K562 (cell line): ENCODE results near the gene SMCO4. TPM values are rescaled to one million over a fixed set of nuclear protein-coding genes. Genes with fewer than 3 reads are reported as not detected.
A peak's percentile ranks its signal among the peaks of the same experiment; 100 is the strongest.

Experiments
- ARNT ChIP-seq, 2 experiments: fragments of 450-650 bp; IDR thresholded peaks; 2 replicates each; pipeline ENCODE4 v1.6.1; 2016; ENCODE audit warnings: mild to moderate bottlenecking in 1 of 2
- ASH1L ChIP-seq: fragments of 450-650 bp; IDR thresholded peaks from 2 replicates; pipeline ENCODE4 v1.6.1; 2018; ENCODE audit warnings: borderline replicate concordance, mild to moderate bottlenecking, low read depth; ENCODE audit not compliant: partially characterized antibody
- EP300 ChIP-seq: IDR thresholded peaks from 2 replicates; pipeline ENCODE4 v1.6.1; 2012; ENCODE audit warnings: low read length, improper control_type of control experiment
- HCFC1 ChIP-seq: IDR thresholded peaks from 2 replicates; pipeline ENCODE4 v1.6.1; 2012; ENCODE audit warnings: low read depth, low read length, improper control_type of control experiment
- KHSRP ChIP-seq: fragments of 450-650 bp; IDR thresholded peaks from 2 replicates; pipeline ENCODE4 v1.6.1; 2017
- LEF1 ChIP-seq: fragments of 450-650 bp; IDR thresholded peaks from 2 replicates; pipeline ENCODE4 v1.6.1; 2016; ENCODE audit warnings: mild to moderate bottlenecking
- NFYB ChIP-seq: IDR thresholded peaks from 2 replicates; pipeline ENCODE4 v1.6.1; 2011; ENCODE audit warnings: mild to moderate bottlenecking, moderate library complexity; ENCODE audit not compliant: insufficient read length; ENCODE audit errors: extremely low read depth
- SREBF2 ChIP-seq: sonication (generic); formaldehyde crosslinking; IDR thresholded peaks from 2 replicates; pipeline ENCODE4 v1.4.0; 2020; ENCODE audit warnings: mild to moderate bottlenecking, missing genetic modification reagents
- SRSF1 ChIP-seq: fragments of 200-400 bp; formaldehyde crosslinking; IDR thresholded peaks from 2 replicates; pipeline ENCODE4 v1.6.1; 2017; ENCODE audit warnings: mild to moderate bottlenecking, low read depth, low read length, moderate library complexity
- TAF15 ChIP-seq: fragments of 200-400 bp; formaldehyde crosslinking; IDR thresholded peaks from 2 replicates; pipeline ENCODE4 v1.6.1; 2017; ENCODE audit warnings: mild to moderate bottlenecking, low read depth, low read length, moderate library complexity
- ZKSCAN1 ChIP-seq: fragments of 150-350 bp; IDR thresholded peaks from 2 replicates; pipeline ENCODE4 v1.6.1; 2016; ENCODE audit warnings: low read depth, low read length
- ZNF253 ChIP-seq: fragments of 250-450 bp; sonication (Bioruptor Pico); conservative IDR thresholded peaks from 2 replicates; pipeline ENCODE4 v1.6.1; 2021; ENCODE audit warnings: mild to moderate bottlenecking
- ZNF717 ChIP-seq: fragments of 250-450 bp; sonication (Bioruptor Pico); IDR thresholded peaks from 2 replicates; pipeline ENCODE4 v1.5.0; 2021
- polyA plus RNA-seq, 8 experiments: library from polyadenylated mRNA; depleted of rRNA in 4 of 8; stranded (reverse) in 5 of 8; unstranded in 3 of 8; fragments of >200 nt; fragmentation: Nextera tagmentation in 2 of 8; fragmentation: Illumina TruSeq in 1 of 8; extraction: Ambion mirVana in 2 of 8; extraction: Trizol in 1 of 8; gene quantifications; 2 replicates each; pipeline versions ENCODE4 v1.2.1 to v1.2.3, GENCODE V29; 2011 to 2014; ENCODE audit warnings: inconsistent platforms in 1 of 8, missing spikeins in 1 of 8
- total RNA-seq, 7 experiments: library from RNA; depleted of rRNA in 6 of 7; stranded (reverse); fragments of >200 nt in 6 of 7; fragmentation: Illumina TruSeq in 2 of 7; extraction: Trizol in 2 of 7; gene quantifications; 2 replicates each; pipeline versions ENCODE4 v1.2.1 to v1.2.3, GENCODE V29; 2011 to 2021; ENCODE audit warnings: low replicate concordance in 1 of 7
- TF ChIP-seq, protein P1 (sequence below), 2 experiments: IDR thresholded peaks; 2 replicates each; pipeline ENCODE4 v1.6.1; 2012; ENCODE audit warnings: improper control_type of control experiment in 2 of 2, low read depth in 2 of 2, low read length in 2 of 2, borderline replicate concordance in 1 of 2
- TF ChIP-seq, protein P2 (sequence below): fragments of 200-600 bp; sonication (generic); IDR thresholded peaks from one replicate; pipeline ENCODE4 v1.6.1; 2012; ENCODE audit warnings: mild to moderate bottlenecking, low read depth, low read length, inconsistent platforms

Gene SMCO4
- total and polyA plus RNA-seq, 9 of the 15 experiments (the other 6 are each of a cell fraction or from before 2014, with no cell fraction given): 1.8 to 27.8 (median 15.3) TPM

GRCh38 chr11:93543292-93543977 lies at the start of gene SMCO4 (continued):
- TF ChIP-seq ZNF253 (CRISPR knock-in tag) (no peak), LEF1 (no peak), ARNT (IDR thresholded peaks at IDR 0.05) (0 out of 4 replicates have a peak, but pooled peaks of 1 of the 2 experiments have one; percentile 47), ASH1L (no peak), NFYB (no peak), ZKSCAN1 (no peak), KHSRP (no peak), HCFC1 (peak; percentile 48), ZNF717 (CRISPR knock-in tag) (no peak), SREBF2 (CRISPR knock-in tag) (no peak), EP300 (0 out of 2 replicates have a peak, but pooled peaks have one; percentile 20), TAF15 (no peak), SRSF1 (no peak)
- TF ChIP-seq, protein P1, sequence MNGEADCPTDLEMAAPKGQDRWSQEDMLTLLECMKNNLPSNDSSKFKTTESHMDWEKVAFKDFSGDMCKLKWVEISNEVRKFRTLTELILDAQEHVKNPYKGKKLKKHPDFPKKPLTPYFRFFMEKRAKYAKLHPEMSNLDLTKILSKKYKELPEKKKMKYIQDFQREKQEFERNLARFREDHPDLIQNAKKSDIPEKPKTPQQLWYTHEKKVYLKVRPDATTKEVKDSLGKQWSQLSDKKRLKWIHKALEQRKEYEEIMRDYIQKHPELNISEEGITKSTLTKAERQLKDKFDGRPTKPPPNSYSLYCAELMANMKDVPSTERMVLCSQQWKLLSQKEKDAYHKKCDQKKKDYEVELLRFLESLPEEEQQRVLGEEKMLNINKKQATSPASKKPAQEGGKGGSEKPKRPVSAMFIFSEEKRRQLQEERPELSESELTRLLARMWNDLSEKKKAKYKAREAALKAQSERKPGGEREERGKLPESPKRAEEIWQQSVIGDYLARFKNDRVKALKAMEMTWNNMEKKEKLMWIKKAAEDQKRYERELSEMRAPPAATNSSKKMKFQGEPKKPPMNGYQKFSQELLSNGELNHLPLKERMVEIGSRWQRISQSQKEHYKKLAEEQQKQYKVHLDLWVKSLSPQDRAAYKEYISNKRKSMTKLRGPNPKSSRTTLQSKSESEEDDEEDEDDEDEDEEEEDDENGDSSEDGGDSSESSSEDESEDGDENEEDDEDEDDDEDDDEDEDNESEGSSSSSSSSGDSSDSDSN (IDR thresholded peaks at IDR 0.05; ENCODE audit: borderline replicate concordance in 1 of 2, low read depth in 2 of 2, low read length in 2 of 2): peak; percentile 60 to 70; a peak in 2 of 4 replicates
- TF ChIP-seq, protein P2, sequence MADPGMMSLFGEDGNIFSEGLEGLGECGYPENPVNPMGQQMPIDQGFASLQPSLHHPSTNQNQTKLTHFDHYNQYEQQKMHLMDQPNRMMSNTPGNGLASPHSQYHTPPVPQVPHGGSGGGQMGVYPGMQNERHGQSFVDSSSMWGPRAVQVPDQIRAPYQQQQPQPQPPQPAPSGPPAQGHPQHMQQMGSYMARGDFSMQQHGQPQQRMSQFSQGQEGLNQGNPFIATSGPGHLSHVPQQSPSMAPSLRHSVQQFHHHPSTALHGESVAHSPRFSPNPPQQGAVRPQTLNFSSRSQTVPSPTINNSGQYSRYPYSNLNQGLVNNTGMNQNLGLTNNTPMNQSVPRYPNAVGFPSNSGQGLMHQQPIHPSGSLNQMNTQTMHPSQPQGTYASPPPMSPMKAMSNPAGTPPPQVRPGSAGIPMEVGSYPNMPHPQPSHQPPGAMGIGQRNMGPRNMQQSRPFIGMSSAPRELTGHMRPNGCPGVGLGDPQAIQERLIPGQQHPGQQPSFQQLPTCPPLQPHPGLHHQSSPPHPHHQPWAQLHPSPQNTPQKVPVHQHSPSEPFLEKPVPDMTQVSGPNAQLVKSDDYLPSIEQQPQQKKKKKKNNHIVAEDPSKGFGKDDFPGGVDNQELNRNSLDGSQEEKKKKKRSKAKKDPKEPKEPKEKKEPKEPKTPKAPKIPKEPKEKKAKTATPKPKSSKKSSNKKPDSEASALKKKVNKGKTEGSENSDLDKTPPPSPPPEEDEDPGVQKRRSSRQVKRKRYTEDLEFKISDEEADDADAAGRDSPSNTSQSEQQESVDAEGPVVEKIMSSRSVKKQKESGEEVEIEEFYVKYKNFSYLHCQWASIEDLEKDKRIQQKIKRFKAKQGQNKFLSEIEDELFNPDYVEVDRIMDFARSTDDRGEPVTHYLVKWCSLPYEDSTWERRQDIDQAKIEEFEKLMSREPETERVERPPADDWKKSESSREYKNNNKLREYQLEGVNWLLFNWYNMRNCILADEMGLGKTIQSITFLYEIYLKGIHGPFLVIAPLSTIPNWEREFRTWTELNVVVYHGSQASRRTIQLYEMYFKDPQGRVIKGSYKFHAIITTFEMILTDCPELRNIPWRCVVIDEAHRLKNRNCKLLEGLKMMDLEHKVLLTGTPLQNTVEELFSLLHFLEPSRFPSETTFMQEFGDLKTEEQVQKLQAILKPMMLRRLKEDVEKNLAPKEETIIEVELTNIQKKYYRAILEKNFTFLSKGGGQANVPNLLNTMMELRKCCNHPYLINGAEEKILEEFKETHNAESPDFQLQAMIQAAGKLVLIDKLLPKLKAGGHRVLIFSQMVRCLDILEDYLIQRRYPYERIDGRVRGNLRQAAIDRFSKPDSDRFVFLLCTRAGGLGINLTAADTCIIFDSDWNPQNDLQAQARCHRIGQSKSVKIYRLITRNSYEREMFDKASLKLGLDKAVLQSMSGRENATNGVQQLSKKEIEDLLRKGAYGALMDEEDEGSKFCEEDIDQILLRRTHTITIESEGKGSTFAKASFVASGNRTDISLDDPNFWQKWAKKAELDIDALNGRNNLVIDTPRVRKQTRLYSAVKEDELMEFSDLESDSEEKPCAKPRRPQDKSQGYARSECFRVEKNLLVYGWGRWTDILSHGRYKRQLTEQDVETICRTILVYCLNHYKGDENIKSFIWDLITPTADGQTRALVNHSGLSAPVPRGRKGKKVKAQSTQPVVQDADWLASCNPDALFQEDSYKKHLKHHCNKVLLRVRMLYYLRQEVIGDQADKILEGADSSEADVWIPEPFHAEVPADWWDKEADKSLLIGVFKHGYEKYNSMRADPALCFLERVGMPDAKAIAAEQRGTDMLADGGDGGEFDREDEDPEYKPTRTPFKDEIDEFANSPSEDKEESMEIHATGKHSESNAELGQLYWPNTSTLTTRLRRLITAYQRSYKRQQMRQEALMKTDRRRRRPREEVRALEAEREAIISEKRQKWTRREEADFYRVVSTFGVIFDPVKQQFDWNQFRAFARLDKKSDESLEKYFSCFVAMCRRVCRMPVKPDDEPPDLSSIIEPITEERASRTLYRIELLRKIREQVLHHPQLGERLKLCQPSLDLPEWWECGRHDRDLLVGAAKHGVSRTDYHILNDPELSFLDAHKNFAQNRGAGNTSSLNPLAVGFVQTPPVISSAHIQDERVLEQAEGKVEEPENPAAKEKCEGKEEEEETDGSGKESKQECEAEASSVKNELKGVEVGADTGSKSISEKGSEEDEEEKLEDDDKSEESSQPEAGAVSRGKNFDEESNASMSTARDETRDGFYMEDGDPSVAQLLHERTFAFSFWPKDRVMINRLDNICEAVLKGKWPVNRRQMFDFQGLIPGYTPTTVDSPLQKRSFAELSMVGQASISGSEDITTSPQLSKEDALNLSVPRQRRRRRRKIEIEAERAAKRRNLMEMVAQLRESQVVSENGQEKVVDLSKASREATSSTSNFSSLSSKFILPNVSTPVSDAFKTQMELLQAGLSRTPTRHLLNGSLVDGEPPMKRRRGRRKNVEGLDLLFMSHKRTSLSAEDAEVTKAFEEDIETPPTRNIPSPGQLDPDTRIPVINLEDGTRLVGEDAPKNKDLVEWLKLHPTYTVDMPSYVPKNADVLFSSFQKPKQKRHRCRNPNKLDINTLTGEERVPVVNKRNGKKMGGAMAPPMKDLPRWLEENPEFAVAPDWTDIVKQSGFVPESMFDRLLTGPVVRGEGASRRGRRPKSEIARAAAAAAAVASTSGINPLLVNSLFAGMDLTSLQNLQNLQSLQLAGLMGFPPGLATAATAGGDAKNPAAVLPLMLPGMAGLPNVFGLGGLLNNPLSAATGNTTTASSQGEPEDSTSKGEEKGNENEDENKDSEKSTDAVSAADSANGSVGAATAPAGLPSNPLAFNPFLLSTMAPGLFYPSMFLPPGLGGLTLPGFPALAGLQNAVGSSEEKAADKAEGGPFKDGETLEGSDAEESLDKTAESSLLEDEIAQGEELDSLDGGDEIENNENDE: no peak
